ENCODE results near the gene APOO.

The APOO gene

DNA sequence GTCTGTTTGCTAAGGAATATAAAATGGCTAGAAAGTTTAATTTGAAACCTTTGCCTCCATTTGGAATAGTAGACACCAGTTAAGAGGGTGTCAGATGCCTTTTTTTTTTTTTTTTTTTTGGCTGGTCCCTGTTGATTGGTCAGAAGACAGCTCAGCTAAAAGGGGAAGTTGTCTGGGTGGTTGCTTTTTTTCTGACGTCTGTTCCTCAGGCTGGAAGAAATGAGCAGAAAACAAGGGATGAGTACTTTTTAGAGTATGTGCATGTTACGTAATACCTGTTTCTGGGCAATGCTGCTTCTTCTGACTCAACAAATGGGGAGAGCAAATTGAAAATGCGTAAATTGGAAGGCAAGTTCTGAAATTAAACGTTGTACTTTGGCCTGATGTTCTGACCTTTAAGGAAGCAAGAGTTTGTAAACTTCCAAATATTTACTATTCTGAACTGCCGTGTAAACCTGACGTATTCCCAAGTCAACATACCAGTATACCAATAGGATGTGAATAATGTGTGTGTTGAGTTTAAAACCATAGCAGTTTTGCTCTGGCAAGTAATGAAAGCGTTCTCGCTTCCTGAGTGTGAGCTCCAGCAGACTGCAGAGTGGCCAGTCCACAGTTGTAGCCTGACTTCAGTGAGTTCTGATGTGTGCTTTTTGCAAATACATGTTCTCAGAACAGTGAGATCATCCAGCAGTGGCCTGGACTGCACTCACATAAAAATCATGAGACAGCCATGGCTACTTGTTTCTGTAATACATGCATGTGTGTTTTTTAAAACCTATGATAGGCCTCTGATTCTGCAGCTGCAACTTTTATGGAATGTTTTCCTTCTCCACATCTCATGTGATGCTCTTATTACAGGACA is 123.0 kb downstream of the APOO start:
- no peaks in the 10 kb centered on the region for H3K9me3 ChIP-seq (ENCODE audit: insufficient read depth, low read depth, low read length)
- H3K4me3 ChIP-seq (ENCODE audit: low read length): peak overlapping the region; percentile 86; the same call in 1 of the 2 replicates
- 89% methylated on average over 6 of the region's 8 CpGs for WGBS
- H3K4me1 ChIP-seq (ENCODE audit: insufficient read depth, low read length): no peaks in the 10 kb centered on the region; the same call in 1 of the 2 replicates
- H3K9ac ChIP-seq (ENCODE audit: low read depth, low read length): no peak overlapping the region
- H3K36me3 ChIP-seq (ENCODE audit: insufficient read depth, low read length): peaks cover 21% of the 10 kb centered on the region
- no peaks in the 10 kb centered on the region for H3K27me3 ChIP-seq (ENCODE audit: insufficient read depth, low read length)
- H3K27ac ChIP-seq (ENCODE audit: low read depth, low read length): no peak overlapping the region

DNA sequence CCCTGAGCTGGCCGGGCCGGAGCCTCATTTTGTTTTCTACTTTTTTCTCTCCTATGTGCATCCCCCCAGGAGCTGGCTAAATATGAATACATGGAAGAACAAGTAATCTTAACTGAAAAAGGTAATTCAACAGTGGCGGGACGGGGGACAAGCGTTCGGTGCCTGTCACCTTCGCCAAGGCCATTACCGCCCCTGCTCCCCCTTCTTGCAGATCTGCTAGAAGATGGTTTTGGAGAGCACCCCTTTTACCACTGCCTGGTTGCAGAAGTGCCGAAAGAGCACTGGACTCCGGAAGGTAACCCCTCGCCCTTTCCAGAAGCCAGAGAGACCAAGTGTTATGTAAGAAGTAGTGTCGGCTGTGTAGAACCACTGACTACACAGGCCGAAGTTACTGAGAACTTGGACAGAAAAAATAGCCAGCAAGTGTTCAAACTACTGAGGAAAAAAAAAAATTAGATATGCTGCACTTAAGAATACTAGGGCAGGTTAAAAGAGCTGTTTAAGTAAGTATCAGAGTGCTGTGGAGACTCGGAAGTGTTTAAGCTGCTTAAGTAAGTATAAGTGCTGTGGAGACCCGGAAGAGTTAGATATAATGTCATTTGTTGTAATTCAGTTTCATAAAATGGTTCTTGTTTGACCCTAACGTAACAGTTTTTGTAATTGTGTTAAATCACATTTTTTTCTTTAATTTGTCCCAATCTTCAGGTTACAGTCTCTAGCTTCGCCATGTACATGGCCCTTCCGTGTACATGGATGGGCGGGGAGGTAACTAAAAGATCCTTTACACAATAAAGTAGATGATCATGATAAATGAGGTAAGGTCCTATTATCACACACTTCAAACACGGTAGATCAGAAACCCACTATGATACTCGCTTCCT is 123.9 kb downstream of the APOO start:
- no peak overlapping the region for H3K27ac ChIP-seq (ENCODE audit: low read depth, low read length)
- no peaks in the 10 kb centered on the region for H3K27me3 ChIP-seq (ENCODE audit: insufficient read depth, low read length)
- H3K36me3 ChIP-seq (ENCODE audit: insufficient read depth, low read length): peaks cover 21% of the 10 kb centered on the region
- H3K9me3 ChIP-seq (ENCODE audit: insufficient read depth, low read depth, low read length): no peaks in the 10 kb centered on the region
- no peaks in the 10 kb centered on the region; the same call in 1 of the 2 replicates for H3K4me1 ChIP-seq (ENCODE audit: insufficient read depth, low read length)
- H3K4me3 ChIP-seq (ENCODE audit: low read length): peak overlapping the region; percentile 86
- 47% methylated on average over 14 of the region's 21 CpGs for WGBS
- H3K9ac ChIP-seq (ENCODE audit: low read depth, low read length): no peak overlapping the region
